Measurements from ENCODE around the gene NIPAL3. TPM values are rescaled to one million over a fixed set of nuclear protein-coding genes. Genes with fewer than 3 reads are reported as not detected.

NIPAL3 gene
- total RNA-seq, 1 donor from 2014 or later: 18.6 TPM

GRCh38 chr1:24500448-24501048 lies 84.9 kb downstream of the NIPAL3 start:
- DNase-seq: no peak
- no peak for TF ChIP-seq CTCF (IDR thresholded peaks at IDR 0.05; ENCODE audit: partially characterized antibody, unreplicated experiment)
- H3K27me3 Mint-ChIP-seq (ENCODE audit: unreplicated experiment): peaks cover 9% of the 10 kb centered on the region
- no peak overlapping the region for H3K4me3 Mint-ChIP-seq (ENCODE audit: unreplicated experiment)
- peaks cover 4% of the 10 kb centered on the region for H3K4me1 Mint-ChIP-seq (ENCODE audit: low read depth, unreplicated experiment)
- H3K27ac Mint-ChIP-seq (ENCODE audit: unreplicated experiment): no peak overlapping the region
- H3K9me3 Mint-ChIP-seq (ENCODE audit: unreplicated experiment): peaks cover 5% of the 10 kb centered on the region
- no peaks in the 10 kb centered on the region for H3K36me3 Mint-ChIP-seq (ENCODE audit: unreplicated experiment)

- no peak for TF ChIP-seq CTCF (IDR thresholded peaks at IDR 0.05; ENCODE audit: partially characterized antibody, unreplicated experiment)
- Mint-ChIP-seq H3K36me3 (ENCODE audit: unreplicated experiment) (no peaks in the 10 kb centered on the region), H3K4me1 (ENCODE audit: low read depth, unreplicated experiment) (peaks cover 7% of the 10 kb centered on the region), H3K4me3 (ENCODE audit: unreplicated experiment) (peak overlapping the region; percentile 80), H3K27me3 (ENCODE audit: unreplicated experiment) (peaks cover 6% of the 10 kb centered on the region), H3K9me3 (ENCODE audit: unreplicated experiment) (peaks cover 5% of the 10 kb centered on the region), H3K27ac (ENCODE audit: unreplicated experiment) (peak overlapping the region; percentile 63)
- DNase-seq: no peak
Measured at GRCh38 chr1:24501371-24502064, 85.9 kb downstream of the NIPAL3 start.

- peaks cover 10% of the 10 kb centered on the region for H3K4me1 Mint-ChIP-seq (ENCODE audit: low read depth, unreplicated experiment)
- H3K4me3 Mint-ChIP-seq (ENCODE audit: unreplicated experiment): peak overlapping the region; percentile 83
- DNase-seq: peak; percentile 48
- peaks cover 6% of the 10 kb centered on the region for H3K27me3 Mint-ChIP-seq (ENCODE audit: unreplicated experiment)
- H3K36me3 Mint-ChIP-seq (ENCODE audit: unreplicated experiment): no peaks in the 10 kb centered on the region
- H3K27ac Mint-ChIP-seq (ENCODE audit: unreplicated experiment): peak overlapping the region; percentile 39
- H3K9me3 Mint-ChIP-seq (ENCODE audit: unreplicated experiment): peaks cover 5% of the 10 kb centered on the region
- no peak for TF ChIP-seq CTCF (IDR thresholded peaks at IDR 0.05; ENCODE audit: partially characterized antibody, unreplicated experiment)
Measured at GRCh38 chr1:24502065-24502708, 86.6 kb downstream of the NIPAL3 start.

DNA sequence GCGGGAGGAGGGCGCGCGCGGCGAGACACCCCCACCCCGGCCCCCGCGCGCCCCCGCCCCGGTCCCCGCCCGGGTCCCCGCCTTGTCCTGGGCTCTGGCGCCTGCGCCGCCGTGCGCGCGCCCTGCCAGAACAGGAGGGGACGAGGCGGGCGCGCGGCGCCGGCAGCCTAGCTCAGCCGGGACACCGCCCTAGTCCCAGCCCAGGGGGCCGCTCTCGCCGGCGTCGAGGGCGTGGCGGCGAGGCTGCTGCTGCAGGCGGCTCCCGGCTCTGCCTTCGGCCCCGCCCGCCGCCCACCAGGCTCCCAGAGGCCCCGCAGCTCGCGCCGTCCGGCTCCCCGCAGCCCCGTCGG lies 87.1 kb downstream of the NIPAL3 start, which contains the start of gene RCAN3:
RCAN3 (plus strand) TSS at position 128 of the 350 bp plus-strand sequence. CDS start 11,537 bp downstream, outside the sequence.
- H3K4me1 Mint-ChIP-seq (ENCODE audit: low read depth, unreplicated experiment): peaks cover 11% of the 10 kb centered on the region
- no peak for TF ChIP-seq CTCF (IDR thresholded peaks at IDR 0.05; ENCODE audit: partially characterized antibody, unreplicated experiment)
- DNase-seq: peak; percentile 92
- H3K36me3 Mint-ChIP-seq (ENCODE audit: unreplicated experiment): no peaks in the 10 kb centered on the region
- peaks cover 5% of the 10 kb centered on the region for H3K9me3 Mint-ChIP-seq (ENCODE audit: unreplicated experiment)
- H3K27ac Mint-ChIP-seq (ENCODE audit: unreplicated experiment): peak within 1 kb of the TSS; percentile 69
- peak within 1 kb of the TSS; percentile 97 for H3K4me3 Mint-ChIP-seq (ENCODE audit: unreplicated experiment)
- peaks cover 6% of the 10 kb centered on the region for H3K27me3 Mint-ChIP-seq (ENCODE audit: unreplicated experiment)

Data from glutamatergic neuron (in vitro differentiated cells).